ENCODE results near the gene FHL2. TPM values are rescaled to one million over a fixed set of nuclear protein-coding genes. Genes with fewer than 3 reads are reported as not detected.
A peak's percentile ranks its signal among the peaks of the same experiment; 100 is the strongest.

FHL2 gene
- total RNA-seq, 1 experiment from 2014 or later = 21.1 TPM

DNA sequence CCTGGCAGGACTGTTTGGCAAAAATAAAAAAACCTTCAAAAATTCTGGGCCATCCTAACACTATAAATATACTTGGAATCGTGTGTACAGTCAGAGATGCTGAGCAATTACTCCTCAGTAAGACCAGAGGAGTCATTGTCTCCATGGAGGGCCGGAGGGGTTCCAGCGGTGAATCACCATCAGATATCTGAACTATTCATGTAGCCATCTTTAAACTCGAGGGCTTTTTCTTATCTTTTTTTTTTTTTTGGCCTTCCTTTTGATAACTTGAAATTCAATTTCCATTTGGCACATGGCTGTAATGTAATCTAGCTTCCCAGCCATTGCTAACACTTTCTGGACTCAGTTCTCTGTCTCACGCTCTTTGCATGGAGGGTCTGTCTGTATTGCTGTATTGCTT is 7.4 kb upstream of the FHL2 start:
- Mint-ChIP-seq H3K27me3 (ENCODE audit: low read depth) (peaks cover 7% of the 10 kb centered on the region), H3K36me3 (no peaks in the 10 kb centered on the region), H3K27ac (no peak overlapping the region), H3K9me3 (no peaks in the 10 kb centered on the region), H3K4me1 (peaks cover 20% of the 10 kb centered on the region), H3K4me3 (no peak overlapping the region)
- TF ChIP-seq TP53 (CRISPR knock-in tag; IDR thresholded peaks at IDR 0.05) = no peak
- TF ChIP-seq, protein P1, sequence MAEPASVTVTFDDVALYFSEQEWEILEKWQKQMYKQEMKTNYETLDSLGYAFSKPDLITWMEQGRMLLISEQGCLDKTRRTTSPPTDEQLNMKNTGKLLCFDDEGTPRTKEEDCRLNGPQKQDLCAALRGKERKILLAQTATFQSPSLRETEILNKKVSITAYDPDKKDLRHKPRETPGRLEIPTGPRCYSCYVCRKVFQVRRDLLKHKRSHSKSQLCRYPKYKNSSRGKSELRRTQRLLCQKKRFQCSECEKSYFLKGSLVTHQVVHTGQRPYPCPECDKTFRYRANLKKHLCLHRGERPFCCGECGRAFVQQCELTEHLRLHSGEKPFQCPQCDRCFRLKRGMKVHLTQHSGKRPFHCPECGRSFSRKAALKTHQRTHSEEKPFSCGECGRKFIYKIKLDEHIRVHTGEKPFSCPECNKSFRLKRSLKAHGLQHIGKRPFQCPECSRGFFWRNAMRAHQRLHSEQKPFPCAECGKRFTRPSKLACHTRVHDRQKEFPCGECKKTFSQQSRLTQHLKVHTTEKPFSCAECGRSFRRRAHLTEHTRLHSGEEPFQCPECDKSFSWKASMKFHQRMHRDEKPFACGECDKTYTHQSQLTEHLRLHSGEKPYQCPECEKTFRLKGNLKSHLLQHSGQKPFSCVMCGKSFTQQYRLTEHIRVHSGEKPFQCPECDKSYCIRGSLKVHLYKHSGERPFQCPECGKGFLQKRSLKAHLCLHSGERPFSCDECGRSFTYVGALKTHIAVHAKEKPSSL (CRISPR knock-in tag; conservative IDR thresholded peaks at IDR 0.05) = no peak
- no peak for DNase-seq (ENCODE audit: low spot score)
- ATAC-seq = no peak
- POLR2A ChIA-PET = no interaction called here
- CTCF ChIA-PET = no interaction called here

DNA sequence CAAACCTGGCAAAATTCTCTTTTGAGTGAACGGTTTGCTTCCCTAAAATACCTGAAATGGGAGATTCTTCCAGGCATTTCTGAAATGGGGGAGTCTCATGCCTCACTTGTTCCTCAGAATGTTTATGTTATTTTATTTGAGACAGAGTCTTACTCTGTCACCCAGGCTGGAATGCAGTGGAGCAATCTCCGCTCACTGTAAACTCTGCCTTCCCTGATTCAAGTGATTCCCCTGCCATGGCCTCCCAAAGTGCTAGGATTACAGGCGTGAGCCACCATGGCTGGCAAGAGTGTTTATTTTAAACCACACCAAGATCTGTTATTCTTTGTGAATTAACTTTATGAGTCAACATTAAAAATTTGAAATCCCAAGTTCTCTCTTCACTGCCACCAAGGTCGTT is 6.4 kb upstream of the FHL2 start:
- Mint-ChIP-seq H3K4me1 (peaks cover 20% of the 10 kb centered on the region), H3K27ac (no peak overlapping the region), H3K27me3 (ENCODE audit: low read depth) (peaks cover 8% of the 10 kb centered on the region), H3K9me3 (no peaks in the 10 kb centered on the region), H3K4me3 (no peak overlapping the region), H3K36me3 (no peaks in the 10 kb centered on the region)
- ATAC-seq (no peak), DNase-seq (ENCODE audit: low spot score) (no peak)
- TF ChIP-seq, protein P2, sequence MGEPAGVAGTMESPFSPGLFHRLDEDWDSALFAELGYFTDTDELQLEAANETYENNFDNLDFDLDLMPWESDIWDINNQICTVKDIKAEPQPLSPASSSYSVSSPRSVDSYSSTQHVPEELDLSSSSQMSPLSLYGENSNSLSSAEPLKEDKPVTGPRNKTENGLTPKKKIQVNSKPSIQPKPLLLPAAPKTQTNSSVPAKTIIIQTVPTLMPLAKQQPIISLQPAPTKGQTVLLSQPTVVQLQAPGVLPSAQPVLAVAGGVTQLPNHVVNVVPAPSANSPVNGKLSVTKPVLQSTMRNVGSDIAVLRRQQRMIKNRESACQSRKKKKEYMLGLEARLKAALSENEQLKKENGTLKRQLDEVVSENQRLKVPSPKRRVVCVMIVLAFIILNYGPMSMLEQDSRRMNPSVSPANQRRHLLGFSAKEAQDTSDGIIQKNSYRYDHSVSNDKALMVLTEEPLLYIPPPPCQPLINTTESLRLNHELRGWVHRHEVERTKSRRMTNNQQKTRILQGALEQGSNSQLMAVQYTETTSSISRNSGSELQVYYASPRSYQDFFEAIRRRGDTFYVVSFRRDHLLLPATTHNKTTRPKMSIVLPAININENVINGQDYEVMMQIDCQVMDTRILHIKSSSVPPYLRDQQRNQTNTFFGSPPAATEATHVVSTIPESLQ (CRISPR knock-in tag; IDR thresholded peaks at IDR 0.05) = no peak
- TF ChIP-seq NFATC4 (CRISPR knock-in tag; IDR thresholded peaks at IDR 0.05) (no peak), ATF1 (CRISPR knock-in tag; IDR thresholded peaks at IDR 0.05) (no peak), MYBL2 (CRISPR knock-in tag; IDR thresholded peaks at IDR 0.05) (no peak)
- TF ChIP-seq, protein P3, sequence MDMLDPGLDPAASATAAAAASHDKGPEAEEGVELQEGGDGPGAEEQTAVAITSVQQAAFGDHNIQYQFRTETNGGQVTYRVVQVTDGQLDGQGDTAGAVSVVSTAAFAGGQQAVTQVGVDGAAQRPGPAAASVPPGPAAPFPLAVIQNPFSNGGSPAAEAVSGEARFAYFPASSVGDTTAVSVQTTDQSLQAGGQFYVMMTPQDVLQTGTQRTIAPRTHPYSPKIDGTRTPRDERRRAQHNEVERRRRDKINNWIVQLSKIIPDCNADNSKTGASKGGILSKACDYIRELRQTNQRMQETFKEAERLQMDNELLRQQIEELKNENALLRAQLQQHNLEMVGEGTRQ (CRISPR knock-in tag; IDR thresholded peaks at IDR 0.05) = no peak
- POLR2A ChIA-PET = no interaction called here
- CTCF ChIA-PET = no interaction called here

DNA sequence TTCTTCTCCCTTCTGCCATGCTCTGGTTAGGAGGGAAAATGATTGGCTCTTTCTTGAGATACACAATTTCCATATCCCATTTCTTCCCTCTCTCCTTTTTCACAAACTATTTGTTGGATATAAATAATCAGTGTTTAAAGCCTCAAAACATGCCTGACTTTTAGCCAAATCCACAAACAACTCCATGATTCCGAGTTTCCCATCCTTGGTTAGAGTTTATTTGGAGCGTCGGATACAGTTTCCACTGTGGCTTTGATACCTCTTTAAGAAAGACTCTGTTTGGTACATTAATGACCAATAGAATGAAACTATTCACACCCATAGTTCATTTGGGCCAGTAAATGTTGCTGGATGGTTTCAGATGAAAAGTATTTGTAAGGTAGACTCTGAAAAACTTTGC is 5.9 kb upstream of the FHL2 start:
- no peak overlapping the region for H3K4me3 Mint-ChIP-seq
- POLR2A ChIA-PET = no interaction called here
- TF ChIP-seq NFATC4 (CRISPR knock-in tag; IDR thresholded peaks at IDR 0.05) = no peak
- TF ChIP-seq, protein P2 (CRISPR knock-in tag; IDR thresholded peaks at IDR 0.05) = no peak
- no peak for TF ChIP-seq GABPB1 (CRISPR knock-in tag; IDR thresholded peaks at IDR 0.05)
- TF ChIP-seq TEAD1 (CRISPR knock-in tag; IDR thresholded peaks at IDR 0.05) = no peak
- no peak for TF ChIP-seq NR1H2 (CRISPR knock-in tag; IDR thresholded peaks at IDR 0.05)
- TF ChIP-seq, protein P4, sequence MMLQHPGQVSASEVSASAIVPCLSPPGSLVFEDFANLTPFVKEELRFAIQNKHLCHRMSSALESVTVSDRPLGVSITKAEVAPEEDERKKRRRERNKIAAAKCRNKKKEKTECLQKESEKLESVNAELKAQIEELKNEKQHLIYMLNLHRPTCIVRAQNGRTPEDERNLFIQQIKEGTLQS (CRISPR knock-in tag; conservative IDR thresholded peaks at IDR 0.05) = no peak
- TF ChIP-seq ZNF121 (CRISPR knock-in tag; IDR thresholded peaks at IDR 0.05) = no peak
- TF ChIP-seq PRRX2 (CRISPR knock-in tag; IDR thresholded peaks at IDR 0.05) = no peak
- TF ChIP-seq, protein P5, sequence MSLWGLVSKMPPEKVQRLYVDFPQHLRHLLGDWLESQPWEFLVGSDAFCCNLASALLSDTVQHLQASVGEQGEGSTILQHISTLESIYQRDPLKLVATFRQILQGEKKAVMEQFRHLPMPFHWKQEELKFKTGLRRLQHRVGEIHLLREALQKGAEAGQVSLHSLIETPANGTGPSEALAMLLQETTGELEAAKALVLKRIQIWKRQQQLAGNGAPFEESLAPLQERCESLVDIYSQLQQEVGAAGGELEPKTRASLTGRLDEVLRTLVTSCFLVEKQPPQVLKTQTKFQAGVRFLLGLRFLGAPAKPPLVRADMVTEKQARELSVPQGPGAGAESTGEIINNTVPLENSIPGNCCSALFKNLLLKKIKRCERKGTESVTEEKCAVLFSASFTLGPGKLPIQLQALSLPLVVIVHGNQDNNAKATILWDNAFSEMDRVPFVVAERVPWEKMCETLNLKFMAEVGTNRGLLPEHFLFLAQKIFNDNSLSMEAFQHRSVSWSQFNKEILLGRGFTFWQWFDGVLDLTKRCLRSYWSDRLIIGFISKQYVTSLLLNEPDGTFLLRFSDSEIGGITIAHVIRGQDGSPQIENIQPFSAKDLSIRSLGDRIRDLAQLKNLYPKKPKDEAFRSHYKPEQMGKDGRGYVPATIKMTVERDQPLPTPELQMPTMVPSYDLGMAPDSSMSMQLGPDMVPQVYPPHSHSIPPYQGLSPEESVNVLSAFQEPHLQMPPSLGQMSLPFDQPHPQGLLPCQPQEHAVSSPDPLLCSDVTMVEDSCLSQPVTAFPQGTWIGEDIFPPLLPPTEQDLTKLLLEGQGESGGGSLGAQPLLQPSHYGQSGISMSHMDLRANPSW (CRISPR knock-in tag; conservative IDR thresholded peaks at IDR 0.05; ENCODE audit: low read depth) = no peak
- TF ChIP-seq, protein P6, sequence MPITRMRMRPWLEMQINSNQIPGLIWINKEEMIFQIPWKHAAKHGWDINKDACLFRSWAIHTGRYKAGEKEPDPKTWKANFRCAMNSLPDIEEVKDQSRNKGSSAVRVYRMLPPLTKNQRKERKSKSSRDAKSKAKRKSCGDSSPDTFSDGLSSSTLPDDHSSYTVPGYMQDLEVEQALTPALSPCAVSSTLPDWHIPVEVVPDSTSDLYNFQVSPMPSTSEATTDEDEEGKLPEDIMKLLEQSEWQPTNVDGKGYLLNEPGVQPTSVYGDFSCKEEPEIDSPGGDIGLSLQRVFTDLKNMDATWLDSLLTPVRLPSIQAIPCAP (CRISPR knock-in tag; IDR thresholded peaks at IDR 0.05) = no peak
- no peak for TF ChIP-seq NR2C2 (CRISPR knock-in tag; IDR thresholded peaks at IDR 0.05)
- no peak for TF ChIP-seq KAT7 (CRISPR knock-in tag; IDR thresholded peaks at IDR 0.05; ENCODE audit: borderline replicate concordance)
- TF ChIP-seq, protein P7, sequence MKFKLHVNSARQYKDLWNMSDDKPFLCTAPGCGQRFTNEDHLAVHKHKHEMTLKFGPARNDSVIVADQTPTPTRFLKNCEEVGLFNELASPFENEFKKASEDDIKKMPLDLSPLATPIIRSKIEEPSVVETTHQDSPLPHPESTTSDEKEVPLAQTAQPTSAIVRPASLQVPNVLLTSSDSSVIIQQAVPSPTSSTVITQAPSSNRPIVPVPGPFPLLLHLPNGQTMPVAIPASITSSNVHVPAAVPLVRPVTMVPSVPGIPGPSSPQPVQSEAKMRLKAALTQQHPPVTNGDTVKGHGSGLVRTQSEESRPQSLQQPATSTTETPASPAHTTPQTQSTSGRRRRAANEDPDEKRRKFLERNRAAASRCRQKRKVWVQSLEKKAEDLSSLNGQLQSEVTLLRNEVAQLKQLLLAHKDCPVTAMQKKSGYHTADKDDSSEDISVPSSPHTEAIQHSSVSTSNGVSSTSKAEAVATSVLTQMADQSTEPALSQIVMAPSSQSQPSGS (CRISPR knock-in tag; IDR thresholded peaks at IDR 0.05; ENCODE audit: borderline replicate concordance, low read depth) = no peak
- TF ChIP-seq, protein P8, sequence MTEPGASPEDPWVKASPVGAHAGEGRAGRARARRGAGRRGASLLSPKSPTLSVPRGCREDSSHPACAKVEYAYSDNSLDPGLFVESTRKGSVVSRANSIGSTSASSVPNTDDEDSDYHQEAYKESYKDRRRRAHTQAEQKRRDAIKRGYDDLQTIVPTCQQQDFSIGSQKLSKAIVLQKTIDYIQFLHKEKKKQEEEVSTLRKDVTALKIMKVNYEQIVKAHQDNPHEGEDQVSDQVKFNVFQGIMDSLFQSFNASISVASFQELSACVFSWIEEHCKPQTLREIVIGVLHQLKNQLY (CRISPR knock-in tag; IDR thresholded peaks at IDR 0.05) = no peak

More for the DNA sequence above, 5.9 kb upstream of the FHL2 start:
- Mint-ChIP-seq H3K9me3 (no peaks in the 10 kb centered on the region), H3K27me3 (ENCODE audit: low read depth) (peaks cover 13% of the 10 kb centered on the region), H3K36me3 (peaks cover 3% of the 10 kb centered on the region; the same call in 1 of the 2 replicates), H3K4me1 (peaks cover 20% of the 10 kb centered on the region), H3K27ac (0 out of 2 replicates have a peak overlapping the region, but pooled peaks have one; percentile 63)
- ATAC-seq (no peak), DNase-seq (ENCODE audit: low spot score) (no peak)
- CTCF ChIA-PET = interaction anchor here (0.8 to 1.6 kb wide), 5 partner anchors 9 to 121 kb away, joined by 3 to 5 read pairs (median 4); no protein-coding TSS in a partner anchor

Data from WTC11 (cell line).